Measurements from ENCODE around the gene CANT1. TPM values are rescaled to one million over a fixed set of nuclear protein-coding genes. Genes with fewer than 3 reads are reported as not detected.

The CANT1 gene
- total and polyA plus RNA-seq, 9 of the 15 experiments (the other 6 are each of a cell fraction or from before 2014, with no cell fraction given), result 2.7 to 66.4 (median 22.5) TPM

- H3K9me3 ChIP-seq (replicated peaks; ENCODE audit: control insufficient read depth, insufficient read depth, low read depth, low read length), result no peaks in the 10 kb centered on the region
- no peak overlapping the region for H3K4me2 ChIP-seq (ENCODE audit: insufficient read depth, low read length)
- 0 out of 2 replicates have a peak, but pooled peaks cover 3% of the 10 kb centered on the region for H4K20me1 ChIP-seq (replicated peaks; ENCODE audit: control insufficient read depth, insufficient read depth, low read length)
- WGBS (ENCODE audit: insufficient coverage, low coverage, missing lambda C conversion rate), result 5% methylated on average over 21 of the region's 21 CpGs
- no peak for DNase-seq (ENCODE audit: extremely low read depth in 1 of 4, low spot score in 3 of 4)
- ChIA-PET CTCF (ENCODE audit: low intra/inter-chr PET ratio) (no interaction called here), POLR2A (interaction anchor here (0.6 kb wide), 1 partner anchor 155 kb away, joined by 5 read pairs; no protein-coding TSS in a partner anchor)
- TF ChIP-seq MYC (IDR thresholded peaks at IDR 0.05; ENCODE audit: low read depth, low read length) (no peak), MYC (CRISPR knock-in tag; IDR thresholded peaks at IDR 0.05; ENCODE audit: borderline replicate concordance, low read depth) (no peak), ZBTB7A (IDR thresholded peaks at IDR 0.05; ENCODE audit: borderline replicate concordance, control insufficient read depth, low read depth, low read length) (no peak), FUS (optimal IDR thresholded peaks at IDR 0.05; ENCODE audit: low read depth, low read length) (no peak), GATAD2A (IDR thresholded peaks at IDR 0.05) (no peak), HIVEP1 (CRISPR knock-in tag; IDR thresholded peaks at IDR 0.05) (no peak), CHCHD3 (CRISPR knock-in tag; IDR thresholded peaks at IDR 0.05) (no peak)
- H3K4me3 ChIP-seq, result no peak overlapping the region
- no TSS peak for BruUV-seq (replicated peaks)
- H2AFZ ChIP-seq (ENCODE audit: low read depth, low read length), result no peak overlapping the region
- H3K9me1 ChIP-seq (ENCODE audit: control insufficient read depth, insufficient read depth, low read length), result no peaks in the 10 kb centered on the region
- H3K9ac ChIP-seq (ENCODE audit: insufficient read depth in 1 of 2, low read depth in 2 of 2, low read length in 2 of 2), result no peak overlapping the region
- no peak for FAIRE-seq
- intact Hi-C loops (cut with micrococcal nuclease) (no loop called here), in situ Hi-C loops (cut with MboI) (loop anchor here (5.0 kb wide), 1 partner anchor 86 kb away; no protein-coding TSS in a partner anchor)
- no peak for ATAC-seq
- peaks cover 34 to 71% of the 10 kb centered on the region in 2 experiments for H3K27me3 ChIP-seq (ENCODE audit: control insufficient read depth in 2 of 2, insufficient read depth in 2 of 2, low read length in 2 of 2)
- H3K36me3 ChIP-seq (ENCODE audit: control insufficient read depth, insufficient read depth, low read length), result no peaks in the 10 kb centered on the region
- H3K4me1 ChIP-seq (replicated peaks in 1 of 2; ENCODE audit: control insufficient read depth in 2 of 2, insufficient read depth in 2 of 2, low read length in 2 of 2), result peaks cover 0 to 31% of the 10 kb centered on the region in 2 experiments; a peak in 2 of 5 replicates
- H3K79me2 ChIP-seq (ENCODE audit: control insufficient read depth, insufficient read depth, low read length), result no peaks in the 10 kb centered on the region
- H3K27ac ChIP-seq (ENCODE audit: extremely low read depth, low read depth, low read length), result no peak overlapping the region
Observed at GRCh38 chr17:78967782-78968362, 41.7 kb downstream of the CANT1 start.
